ENCODE results near the gene DGKQ. TPM values are rescaled to one million over a fixed set of nuclear protein-coding genes. Genes with fewer than 3 reads are reported as not detected.

The DGKQ gene
- total and polyA plus RNA-seq, 9 of the 15 experiments (the other 6 are each of a cell fraction or from before 2014, with no cell fraction given), result 0.17 to 22.0 (median 5.6) TPM

DNA sequence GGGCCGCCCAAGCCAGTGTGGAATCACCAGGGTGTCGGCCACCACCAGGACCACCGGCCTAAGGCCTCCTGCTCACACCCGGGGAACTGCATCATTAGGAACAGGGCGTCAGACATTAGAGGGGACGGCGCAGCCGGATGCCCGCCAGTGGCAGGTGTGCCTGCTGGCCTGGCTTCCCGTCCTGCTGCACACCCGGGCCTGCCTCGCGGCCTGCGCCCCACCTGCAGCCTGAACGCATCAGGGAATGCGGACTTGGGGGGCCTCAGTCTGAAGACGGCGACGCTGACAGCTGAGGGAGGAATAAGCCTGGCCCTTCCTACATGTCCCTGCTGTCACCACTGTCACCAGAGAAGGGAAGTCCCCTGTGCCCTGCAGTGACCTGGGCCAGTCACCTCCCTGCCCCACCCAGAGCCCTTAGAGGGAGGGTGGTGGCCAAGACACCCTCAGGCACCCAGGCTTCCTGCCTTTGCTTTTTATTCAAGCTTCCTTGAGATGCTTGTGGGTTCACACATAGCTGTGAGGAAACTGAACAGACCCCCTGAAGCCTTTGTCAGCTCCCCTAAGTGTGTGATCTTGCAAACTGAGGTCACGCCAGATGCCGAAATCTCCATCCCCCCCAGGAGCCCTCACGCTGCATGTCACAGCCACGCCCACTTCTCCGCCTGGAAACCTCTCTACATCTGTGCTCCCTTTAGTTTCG lies 3.2 kb downstream of the DGKQ start:
- Histone ChIP-seq H3K36me3 (ENCODE audit: control insufficient read depth, insufficient read depth, low read length) (peaks cover 12% of the 10 kb centered on the region; the same call in 1 of the 3 replicates), H4K20me1 (replicated peaks; ENCODE audit: control insufficient read depth, insufficient read depth, low read length) (no peaks in the 10 kb centered on the region; the same call in 1 of the 2 replicates), H3K9me1 (ENCODE audit: control insufficient read depth, insufficient read depth, low read length) (no peaks in the 10 kb centered on the region), H3K9me3 (replicated peaks; ENCODE audit: control insufficient read depth, insufficient read depth, low read depth, low read length) (no peaks in the 10 kb centered on the region), H3K4me1 (replicated peaks in 1 of 2; ENCODE audit: control insufficient read depth in 2 of 2, insufficient read depth in 2 of 2, low read length in 2 of 2) (peaks cover 0 to 70% of the 10 kb centered on the region in 2 experiments; a peak in 4 of 5 replicates), H3K79me2 (ENCODE audit: control insufficient read depth, insufficient read depth, low read length) (peaks cover 10% of the 10 kb centered on the region; the same call in 2 of the 3 replicates), H3K27ac (ENCODE audit: extremely low read depth, low read depth, low read length) (no peak overlapping the region), H3K9ac (ENCODE audit: insufficient read depth in 1 of 2, low read depth in 2 of 2, low read length in 2 of 2) (peak overlapping the region in 1 of 2 experiments; percentile 58; a peak in 2 of 4 replicates), H2AFZ (ENCODE audit: low read depth, low read length) (no peak overlapping the region), H3K4me3 (no peak overlapping the region), H3K27me3 (ENCODE audit: control insufficient read depth in 2 of 2, insufficient read depth in 2 of 2, low read length in 2 of 2) (no peaks in the 10 kb centered on the region), H3K4me2 (ENCODE audit: insufficient read depth, low read length) (no peak overlapping the region)
- ATAC-seq (no peak), FAIRE-seq (no peak), DNase-seq (ENCODE audit: extremely low read depth in 1 of 4, low spot score in 3 of 4) (no peak)
- BruUV-seq (replicated peaks), result no TSS peak
- POLR2A ChIA-PET, result interaction anchor here (0.6 kb wide), 1 partner anchor 12 kb away, joined by 3 read pairs; no protein-coding TSS in a partner anchor
- 92% methylated on average over 19 of the region's 25 CpGs for WGBS (ENCODE audit: insufficient coverage, low coverage, missing lambda C conversion rate)
- in situ Hi-C loops (cut with MboI) (no loop called here), intact Hi-C loops (cut with micrococcal nuclease) (no loop called here)
- CTCF ChIA-PET (ENCODE audit: low intra/inter-chr PET ratio), result no interaction called here
- TF ChIP-seq POLR2G (IDR thresholded peaks at IDR 0.05; ENCODE audit: low read depth, low read length) (0 out of 2 replicates have a peak, but pooled peaks have one; percentile 26), NCOA1 (IDR thresholded peaks at IDR 0.05; ENCODE audit: low read depth) (no peak)

DNA sequence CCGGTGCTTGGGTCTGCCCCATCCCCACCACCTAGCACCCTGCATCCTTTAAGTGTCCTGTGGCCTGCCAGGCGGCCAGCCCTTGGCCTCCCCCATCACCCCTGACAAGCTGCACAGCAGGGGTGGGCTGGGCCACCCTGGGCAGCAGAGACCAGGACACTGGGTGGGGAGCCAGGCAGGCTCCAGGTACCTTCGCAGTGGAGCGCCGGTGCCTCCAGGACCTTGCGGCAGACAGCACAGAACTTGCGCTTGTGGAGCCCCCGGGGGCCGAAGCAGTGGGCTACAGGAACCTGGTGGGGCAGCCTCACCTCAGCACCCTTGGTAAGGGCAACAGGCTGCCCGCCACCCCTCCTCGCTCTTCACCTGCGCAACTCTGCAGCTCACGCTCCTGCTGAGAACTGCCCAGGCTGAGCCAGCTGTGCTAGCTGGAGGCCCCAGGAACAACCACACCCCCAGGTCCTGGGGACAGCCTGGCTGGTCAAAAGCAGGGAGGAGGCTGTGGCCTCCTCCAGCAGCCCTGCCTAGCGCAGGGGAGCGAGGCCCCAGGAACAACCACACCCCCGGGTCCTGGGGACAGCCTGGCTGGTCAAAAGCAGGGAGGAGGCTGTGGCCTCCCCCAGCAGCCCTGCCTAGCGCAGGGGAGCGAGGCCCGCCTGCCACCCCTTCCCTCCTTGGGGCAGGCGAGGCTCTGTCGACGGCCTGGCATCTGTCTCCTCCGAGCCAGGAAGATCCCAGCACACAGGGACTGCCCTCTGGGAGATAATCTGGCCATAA lies 4.6 kb downstream of the DGKQ start:
- no peaks in the 10 kb centered on the region for H3K27me3 ChIP-seq (ENCODE audit: control insufficient read depth in 2 of 2, insufficient read depth in 2 of 2, low read length in 2 of 2)
- no peak overlapping the region for H3K4me3 ChIP-seq
- intact Hi-C loops (cut with micrococcal nuclease), result no loop called here
- no peak overlapping the region for H2AFZ ChIP-seq (ENCODE audit: low read depth, low read length)
- in situ Hi-C loops (cut with MboI), result no loop called here
- H3K9me3 ChIP-seq (replicated peaks; ENCODE audit: control insufficient read depth, insufficient read depth, low read depth, low read length), result no peaks in the 10 kb centered on the region
- H4K20me1 ChIP-seq (replicated peaks; ENCODE audit: control insufficient read depth, insufficient read depth, low read length), result no peaks in the 10 kb centered on the region; the same call in 1 of the 2 replicates
- CTCF ChIA-PET (ENCODE audit: low intra/inter-chr PET ratio), result no interaction called here
- H3K27ac ChIP-seq (ENCODE audit: extremely low read depth, low read depth, low read length), result no peak overlapping the region
- peaks cover 0 to 63% of the 10 kb centered on the region in 2 experiments; a peak in 4 of 5 replicates for H3K4me1 ChIP-seq (replicated peaks in 1 of 2; ENCODE audit: control insufficient read depth in 2 of 2, insufficient read depth in 2 of 2, low read length in 2 of 2)
- WGBS (ENCODE audit: insufficient coverage, low coverage, missing lambda C conversion rate), result 85% methylated on average over 19 of the region's 23 CpGs
- no peak for FAIRE-seq
- peak overlapping the region in 1 of 2 experiments; percentile 79; a peak in 2 of 4 replicates for H3K9ac ChIP-seq (ENCODE audit: insufficient read depth in 1 of 2, low read depth in 2 of 2, low read length in 2 of 2)
- H3K79me2 ChIP-seq (ENCODE audit: control insufficient read depth, insufficient read depth, low read length), result peaks cover 10% of the 10 kb centered on the region; the same call in 2 of the 3 replicates
- POLR2A ChIA-PET, result interaction anchor here (0.7 kb wide), 1 partner anchor 41 kb away, joined by 3 read pairs; no protein-coding TSS in a partner anchor
- no TSS peak for BruUV-seq (replicated peaks)
- H3K36me3 ChIP-seq (ENCODE audit: control insufficient read depth, insufficient read depth, low read length), result peaks cover 15% of the 10 kb centered on the region; the same call in 1 of the 3 replicates
- no peaks in the 10 kb centered on the region for H3K9me1 ChIP-seq (ENCODE audit: control insufficient read depth, insufficient read depth, low read length)
- ATAC-seq, result no peak
- DNase-seq (ENCODE audit: extremely low read depth in 1 of 4, low spot score in 3 of 4), result no peak
- H3K4me2 ChIP-seq (ENCODE audit: insufficient read depth, low read length), result no peak overlapping the region
- TF ChIP-seq, protein P1, sequence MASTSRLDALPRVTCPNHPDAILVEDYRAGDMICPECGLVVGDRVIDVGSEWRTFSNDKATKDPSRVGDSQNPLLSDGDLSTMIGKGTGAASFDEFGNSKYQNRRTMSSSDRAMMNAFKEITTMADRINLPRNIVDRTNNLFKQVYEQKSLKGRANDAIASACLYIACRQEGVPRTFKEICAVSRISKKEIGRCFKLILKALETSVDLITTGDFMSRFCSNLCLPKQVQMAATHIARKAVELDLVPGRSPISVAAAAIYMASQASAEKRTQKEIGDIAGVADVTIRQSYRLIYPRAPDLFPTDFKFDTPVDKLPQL (IDR thresholded peaks at IDR 0.05; ENCODE audit: extremely low read depth, insufficient read length), result no peak
- no peak for TF ChIP-seq NR1H2 (CRISPR knock-in tag; IDR thresholded peaks at IDR 0.05)
- no peak for TF ChIP-seq ZBTB7A (IDR thresholded peaks at IDR 0.05; ENCODE audit: borderline replicate concordance, control insufficient read depth, low read depth, low read length)
- no peak for TF ChIP-seq GABPA (tag; conservative IDR thresholded peaks at IDR 0.05; ENCODE audit: low read depth)
- TF ChIP-seq, protein P2, sequence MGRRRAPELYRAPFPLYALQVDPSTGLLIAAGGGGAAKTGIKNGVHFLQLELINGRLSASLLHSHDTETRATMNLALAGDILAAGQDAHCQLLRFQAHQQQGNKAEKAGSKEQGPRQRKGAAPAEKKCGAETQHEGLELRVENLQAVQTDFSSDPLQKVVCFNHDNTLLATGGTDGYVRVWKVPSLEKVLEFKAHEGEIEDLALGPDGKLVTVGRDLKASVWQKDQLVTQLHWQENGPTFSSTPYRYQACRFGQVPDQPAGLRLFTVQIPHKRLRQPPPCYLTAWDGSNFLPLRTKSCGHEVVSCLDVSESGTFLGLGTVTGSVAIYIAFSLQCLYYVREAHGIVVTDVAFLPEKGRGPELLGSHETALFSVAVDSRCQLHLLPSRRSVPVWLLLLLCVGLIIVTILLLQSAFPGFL (CRISPR knock-in tag; IDR thresholded peaks at IDR 0.05), result no peak
- TF ChIP-seq ZFPM2 (CRISPR knock-in tag; IDR thresholded peaks at IDR 0.05), result no peak
- TF ChIP-seq, protein P3, sequence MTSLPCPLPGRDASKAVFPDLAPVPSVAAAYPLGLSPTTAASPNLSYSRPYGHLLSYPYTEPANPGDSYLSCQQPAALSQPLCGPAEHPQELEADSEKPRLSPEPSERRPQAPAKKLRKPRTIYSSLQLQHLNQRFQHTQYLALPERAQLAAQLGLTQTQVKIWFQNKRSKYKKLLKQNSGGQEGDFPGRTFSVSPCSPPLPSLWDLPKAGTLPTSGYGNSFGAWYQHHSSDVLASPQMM (CRISPR knock-in tag; IDR thresholded peaks at IDR 0.05), result no peak
- no peak for TF ChIP-seq YBX1 (IDR thresholded peaks at IDR 0.05)
- TF ChIP-seq PRMT5 (CRISPR knock-in tag; IDR thresholded peaks at IDR 0.05), result no peak
